ENCODE measurements around the gene DNAJC13. TPM values are rescaled to one million over a fixed set of nuclear protein-coding genes. Genes with fewer than 3 reads are reported as not detected.

The DNAJC13 gene
- total and polyA plus RNA-seq, 2 donors (not counting 3 experiments of a cell fraction or from before 2014, with no cell fraction given) = 14.3 to 71.7 TPM

DNA sequence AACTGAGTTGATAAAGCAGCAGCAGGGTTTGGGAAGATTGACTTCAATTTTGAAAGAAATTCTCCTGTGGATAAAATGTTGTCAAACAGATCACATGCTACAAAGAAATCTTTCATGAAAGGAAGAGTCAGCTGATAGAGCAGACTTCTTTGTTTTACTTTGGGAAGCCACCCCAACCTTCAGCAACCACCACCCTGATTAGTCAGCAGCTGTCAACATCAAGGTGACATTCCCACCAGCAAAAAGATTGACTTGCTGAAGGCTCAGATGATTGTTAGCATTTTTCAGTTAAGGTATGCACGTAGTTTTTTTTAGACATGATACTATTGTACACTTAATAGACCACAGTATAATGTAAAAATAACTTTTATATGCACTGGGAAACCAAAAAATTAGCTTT, 92.2 kb downstream of the DNAJC13 start:
- Histone ChIP-seq H3K27me3 (ENCODE audit: control insufficient read depth in 2 of 2, insufficient read depth in 2 of 2, low read length in 2 of 2) (no peaks in the 10 kb centered on the region), H4K20me1 (replicated peaks; ENCODE audit: control insufficient read depth, extremely low read depth, insufficient read depth, low read length) (no peaks in the 10 kb centered on the region), H3K4me1 (ENCODE audit: control insufficient read depth, extremely low read depth, insufficient read depth, low read length) (no peaks in the 10 kb centered on the region), H3K27ac (ENCODE audit: insufficient read depth, low read depth, low read length) (no peak overlapping the region), H3K79me2 (ENCODE audit: control insufficient read depth, insufficient read depth, low read length) (no peaks in the 10 kb centered on the region), H3K9me1 (replicated peaks; ENCODE audit: control insufficient read depth, extremely low read depth, insufficient read depth, low read length) (no peaks in the 10 kb centered on the region), H2AFZ (ENCODE audit: low read depth, low read length) (no peak overlapping the region), H3K9me3 (replicated peaks; ENCODE audit: control insufficient read depth, insufficient read depth, low read length) (no peaks in the 10 kb centered on the region), H3K4me2 (ENCODE audit: insufficient read depth, low read length) (no peak overlapping the region), H3K9ac (replicated peaks; ENCODE audit: extremely low read depth, insufficient read depth, low read length) (no peak overlapping the region), H3K36me3 (ENCODE audit: control insufficient read depth in 2 of 2, extremely low read depth in 1 of 2, insufficient read depth in 2 of 2, low read length in 2 of 2) (peaks cover 14 to 45% of the 10 kb centered on the region in 2 experiments), H3K4me3 (replicated peaks in 1 of 3; ENCODE audit: insufficient read depth in 1 of 3, low read depth in 1 of 3, low read length in 3 of 3) (no peak overlapping the region)
- FAIRE-seq = no peak
- TF ChIP-seq JUN (IDR thresholded peaks at IDR 0.05; ENCODE audit: borderline replicate concordance, insufficient read depth, insufficient read length, low read depth) (no peak), GATA2 (IDR thresholded peaks at IDR 0.05; ENCODE audit: insufficient read depth, insufficient read length, low read depth, low read length) (no peak), CTCF (IDR thresholded peaks at IDR 0.05; ENCODE audit: extremely low read depth in 1 of 2, insufficient read depth in 1 of 2, low read depth in 1 of 2, low read length in 2 of 2) (no peak), EZH2 (IDR thresholded peaks at IDR 0.05; ENCODE audit: borderline replicate concordance, low read depth, low read length, severe bottlenecking) (no peak), FOS (IDR thresholded peaks at IDR 0.05; ENCODE audit: borderline replicate concordance, insufficient read depth, low read length) (no peak), POLR2AphosphoS5 (IDR thresholded peaks at IDR 0.05; ENCODE audit: insufficient read depth, low read depth, low read length) (no peak), MYC (IDR thresholded peaks at IDR 0.05; ENCODE audit: low read depth, low read length) (no peak), POLR2A (IDR thresholded peaks at IDR 0.05; ENCODE audit: low read depth, low read length) (no peak)
- TF ChIP-seq, protein P1, sequence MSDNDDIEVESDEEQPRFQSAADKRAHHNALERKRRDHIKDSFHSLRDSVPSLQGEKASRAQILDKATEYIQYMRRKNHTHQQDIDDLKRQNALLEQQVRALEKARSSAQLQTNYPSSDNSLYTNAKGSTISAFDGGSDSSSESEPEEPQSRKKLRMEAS (IDR thresholded peaks at IDR 0.05; ENCODE audit: insufficient read depth, insufficient read length) = no peak
- CTCF ChIA-PET = interaction anchor here (1.1 to 2.6 kb wide), 3 partner anchors 23 to 133 kb away, joined by 3 to 19 read pairs (median 4); no protein-coding TSS in a partner anchor
- POLR2A ChIA-PET = no interaction called here
- no TSS peak for BruUV-seq (replicated peaks)
- no peak for DNase-seq (ENCODE audit: low read depth, low spot score)
- intact Hi-C loops (cut with micrococcal nuclease) (no loop called here), dilution Hi-C loops (cut with MboI; ENCODE audit: extremely low pct_ligation_motif_present, low sequenced_read_pairs) (no loop called here)
